IMR-90 (cell line): ENCODE measurements around the gene UNC5A. TPM values are rescaled to one million over a fixed set of nuclear protein-coding genes. Genes with fewer than 3 reads are reported as not detected.

ENCODE experiments used
- ATAC-seq: fragments of 200-7000 bp; cut with Tn5 transposase; 2 replicates; pipeline ENCODE4 v1.9.1; 2020; ENCODE audit warnings: low read depth, mild to moderate bottlenecking, moderate library complexity
- BruUV-seq: library from RNA; stranded (reverse); fragments of 400-500 nt; replicated peaks from 2 replicates; lab custom pipeline; 2021; lab: Mats Ljungman, UMichigan
- CTCF ChIA-PET: fragments of 300-600 bp; formaldehyde crosslinking; extraction: SDS; loops from one replicate; lab custom pipeline; 2021; ENCODE audit warnings: antibody characterized with exemption; lab: Yijun Ruan, JAX
- POLR2A ChIA-PET: fragments of 300-600 bp; sonication (Branson Sonifier 250); formaldehyde crosslinking; loops from one replicate; lab custom pipeline; 2022; ENCODE audit warnings: antibody characterized with exemption; ENCODE audit not compliant: unreplicated experiment; lab: Charles Lee
- DNase-seq: peaks from one replicate; pipeline ENCODE4 v3.0.0; 2013
- H2AFZ ChIP-seq: replicated peaks from 2 replicates; pipeline ENCODE3; 2013; ENCODE audit warnings: low read length, mild to moderate bottlenecking; ENCODE audit not compliant: poor library complexity
- H2AK5ac ChIP-seq: 2 replicates; pipeline ENCODE4 v1.6.1; 2013; ENCODE audit warnings: low read depth, low read length, inconsistent platforms
- H2AK9ac ChIP-seq: replicated peaks from 2 replicates; pipeline ENCODE3; 2013; ENCODE audit warnings: mild to moderate bottlenecking, low read depth, low read length, moderate library complexity; ENCODE audit not compliant: poor library complexity
- H2BK120ac ChIP-seq: 2 replicates; pipeline ENCODE4 v1.6.1; 2013; ENCODE audit warnings: low read depth, low read length, inconsistent platforms
- H2BK15ac ChIP-seq: 3 replicates; pipeline ENCODE4 v1.6.1; 2013; ENCODE audit warnings: low read depth, low read length, inconsistent platforms
- H2BK20ac ChIP-seq: 2 replicates; pipeline ENCODE4 v1.6.1; 2013; ENCODE audit warnings: low read depth, mild to moderate bottlenecking, inconsistent platforms, low read length, moderate library complexity
- H2BK5ac ChIP-seq: 2 replicates; pipeline ENCODE4 v1.6.1; 2013; ENCODE audit warnings: mild to moderate bottlenecking, low read depth, low read length, inconsistent platforms; ENCODE audit not compliant: poor library complexity, severe bottlenecking
- H3K14ac ChIP-seq: replicated peaks from 2 replicates; pipeline ENCODE4 v1.6.1; 2013; ENCODE audit warnings: low read depth, low read length, inconsistent platforms
- H3K18ac ChIP-seq: 2 replicates; pipeline ENCODE4 v1.6.1; 2013; ENCODE audit warnings: low read depth, low read length, control low read depth
- H3K23ac ChIP-seq: 2 replicates; pipeline ENCODE4 v1.6.1; 2013; ENCODE audit warnings: low read depth, low read length, inconsistent platforms
- H3K27ac ChIP-seq: 2 replicates; pipeline ENCODE4 v1.5.1; 2013; ENCODE audit warnings: mild to moderate bottlenecking, control low read depth, low read length; ENCODE audit not compliant: insufficient read depth
- H3K27me3 ChIP-seq: 2 replicates; pipeline ENCODE4 v1.6.1; 2013; ENCODE audit warnings: low read length; ENCODE audit not compliant: control insufficient read depth, insufficient read depth
- H3K36me3 ChIP-seq: 2 replicates; pipeline ENCODE4 v1.6.1; 2013; ENCODE audit warnings: low read length, mixed read lengths; ENCODE audit not compliant: control insufficient read depth, insufficient read depth
- H3K4ac ChIP-seq: 2 replicates; pipeline ENCODE4 v1.6.1; 2013; ENCODE audit warnings: low read depth, low read length, inconsistent platforms
- H3K4me1 ChIP-seq: 2 replicates; pipeline ENCODE4 v1.6.1; 2013; ENCODE audit warnings: low read length, mixed read lengths; ENCODE audit not compliant: control insufficient read depth, insufficient read depth
- H3K4me2 ChIP-seq: 2 replicates; pipeline ENCODE4 v1.6.1; 2013; ENCODE audit warnings: low read depth, mild to moderate bottlenecking, control low read depth, low read length, moderate library complexity
- H3K4me3 ChIP-seq: 2 replicates; pipeline ENCODE4 v1.5.1; 2013; ENCODE audit warnings: low read depth, mild to moderate bottlenecking, control low read depth, low read length, moderate library complexity; ENCODE audit not compliant: insufficient read depth
- H3K56ac ChIP-seq: 2 replicates; pipeline ENCODE4 v1.6.1; 2013; ENCODE audit warnings: low read length, inconsistent platforms; ENCODE audit not compliant: insufficient read depth; ENCODE audit errors: extremely low read depth
- H3K79me1 ChIP-seq, 2 experiments: 2 replicates each; pipeline ENCODE4 v1.6.1; 2013; ENCODE audit warnings: low read length in 2 of 2, inconsistent platforms in 1 of 2, low read depth in 1 of 2
- H3K9ac ChIP-seq: 2 replicates; pipeline ENCODE4 v1.6.1; 2013; ENCODE audit warnings: low read depth, low read length, control low read depth
- H3K9me1 ChIP-seq: 2 replicates; pipeline ENCODE4 v1.6.1; 2013; ENCODE audit warnings: low read length, inconsistent platforms; ENCODE audit not compliant: insufficient read depth
- H3K9me3 ChIP-seq: 2 replicates; pipeline ENCODE4 v1.6.1; 2013; ENCODE audit warnings: low read length; ENCODE audit not compliant: control insufficient read depth, insufficient read depth
- H4K20me1 ChIP-seq: 2 replicates; pipeline ENCODE4 v1.6.1; 2013; ENCODE audit warnings: low read length, inconsistent platforms; ENCODE audit not compliant: insufficient read depth
- H4K5ac ChIP-seq: 2 replicates; pipeline ENCODE4 v1.6.1; 2013; ENCODE audit warnings: mild to moderate bottlenecking, low read depth, low read length, control low read depth
- H4K8ac ChIP-seq, 2 experiments: 2 replicates each; pipeline ENCODE4 v1.6.1; 2013; ENCODE audit warnings: low read depth in 2 of 2, low read length in 2 of 2, control low read depth in 1 of 2, inconsistent platforms in 1 of 2
- H4K91ac ChIP-seq: 2 replicates; pipeline ENCODE4 v1.6.1; 2013; ENCODE audit warnings: low read depth, low read length, inconsistent platforms; ENCODE audit not compliant: insufficient read depth
- CEBPB ChIP-seq: IDR thresholded peaks from 2 replicates; pipeline ENCODE4 v1.6.1; 2012; ENCODE audit warnings: low read depth, low read length, improper control_type of control experiment
- CHD1 ChIP-seq: IDR thresholded peaks from 2 replicates; pipeline ENCODE4 v1.6.1; 2012; ENCODE audit warnings: low read depth, low read length, improper control_type of control experiment
- FOS ChIP-seq: fragments of 150-350 bp; IDR thresholded peaks from 2 replicates; pipeline ENCODE4 v1.6.1; 2016; ENCODE audit warnings: low read depth, low read length
- MAZ ChIP-seq: IDR thresholded peaks from 2 replicates; pipeline ENCODE4 v1.6.1; 2012; ENCODE audit warnings: low read depth, mild to moderate bottlenecking, low read length, improper control_type of control experiment, moderate library complexity, borderline replicate concordance
- MXI1 ChIP-seq: IDR thresholded peaks from 2 replicates; pipeline ENCODE4 v1.6.1; 2012; ENCODE audit warnings: low read depth, mild to moderate bottlenecking, low read length, moderate library complexity, borderline replicate concordance
- NFE2L2 ChIP-seq: fragments of 150-350 bp; IDR thresholded peaks from 2 replicates; pipeline ENCODE4 v1.6.1; 2016; ENCODE audit warnings: low read depth, mild to moderate bottlenecking, low read length
- POLR2A ChIP-seq: IDR thresholded peaks from 2 replicates; pipeline ENCODE4 v1.6.1; 2012; ENCODE audit warnings: mild to moderate bottlenecking, low read depth, low read length
- RAD21 ChIP-seq: IDR thresholded peaks from 2 replicates; pipeline ENCODE4 v1.6.1; 2012; ENCODE audit warnings: low read length, improper control_type of control experiment
- RCOR1 ChIP-seq: IDR thresholded peaks from 2 replicates; pipeline ENCODE4 v1.6.1; 2012; ENCODE audit warnings: mild to moderate bottlenecking, low read length, improper control_type of control experiment; ENCODE audit not compliant: insufficient replicate concordance
- RFX5 ChIP-seq: IDR thresholded peaks from 2 replicates; pipeline ENCODE4 v1.8.0; 2012; ENCODE audit warnings: low read depth, mild to moderate bottlenecking, low read length, moderate library complexity
- SMC3 ChIP-seq: fragments of 150-350 bp; IDR thresholded peaks from 2 replicates; pipeline ENCODE4 v1.6.1; 2016; ENCODE audit warnings: low read depth, mild to moderate bottlenecking, antibody characterized with exemption, low read length, moderate library complexity
- WGBS, 2 experiments: methylation state at CpG; one replicate each; pipeline versions ENCODE4 v1.1.5 to v1.1.7; 2013; ENCODE audit warnings: missing lambda C conversion rate in 2 of 2; ENCODE audit not compliant: insufficient read length in 1 of 2; ENCODE audit errors: extremely low coverage in 2 of 2; 5-methylcytosine and 5-hydroxymethylcytosine counted together
- dilution Hi-C: fragments of 300-500 bp; cut with HindIII; formaldehyde crosslinking; loops from one replicate; pipeline ENCODE4 v1.14.3; 2018; ENCODE audit warnings: low sequenced_read_pairs; ENCODE audit not compliant: unreplicated experiment
- in situ Hi-C: fragments of 300-500 bp; cut with MboI; formaldehyde crosslinking; loops from 3 replicates; pipeline ENCODE4 v1.14.3; 2019; ENCODE audit warnings: low sequenced_read_pairs, inconsistent platforms, mixed read lengths
- intact Hi-C: fragments of 100-400 bp; cut with micrococcal nuclease; formaldehyde crosslinking; loops from 2 replicates; pipeline ENCODE4 v1.10.0; 2022
- polyA plus RNA-seq, 3 experiments: library from polyadenylated mRNA; depleted of rRNA; stranded (reverse); fragments of >200 nt; gene quantifications; 2 replicates each; pipeline ENCODE4 v1.2.3, GENCODE V29; 2012; ENCODE audit warnings: low replicate concordance in 1 of 3
- total RNA-seq: library from RNA; depleted of rRNA; stranded (reverse); fragments of >200 nt; gene quantifications from 2 replicates; pipeline ENCODE4 v1.2.3, GENCODE V29; 2012
- TF ChIP-seq, protein P1 (sequence below): fragments of 150-350 bp; IDR thresholded peaks from 2 replicates; pipeline ENCODE4 v1.6.1; 2017; ENCODE audit warnings: mild to moderate bottlenecking, antibody characterized with exemption, low read length, low read depth
- TF ChIP-seq, protein P2 (sequence below): fragments of 150-350 bp; IDR thresholded peaks from 2 replicates; pipeline ENCODE4 v1.6.1; 2016; ENCODE audit warnings: low read depth, mild to moderate bottlenecking, low read length, moderate library complexity, borderline replicate concordance

Gene UNC5A
- total and polyA plus RNA-seq, 2 of the 4 experiments (the other 2 are of a cell fraction), result not detected

DNA sequence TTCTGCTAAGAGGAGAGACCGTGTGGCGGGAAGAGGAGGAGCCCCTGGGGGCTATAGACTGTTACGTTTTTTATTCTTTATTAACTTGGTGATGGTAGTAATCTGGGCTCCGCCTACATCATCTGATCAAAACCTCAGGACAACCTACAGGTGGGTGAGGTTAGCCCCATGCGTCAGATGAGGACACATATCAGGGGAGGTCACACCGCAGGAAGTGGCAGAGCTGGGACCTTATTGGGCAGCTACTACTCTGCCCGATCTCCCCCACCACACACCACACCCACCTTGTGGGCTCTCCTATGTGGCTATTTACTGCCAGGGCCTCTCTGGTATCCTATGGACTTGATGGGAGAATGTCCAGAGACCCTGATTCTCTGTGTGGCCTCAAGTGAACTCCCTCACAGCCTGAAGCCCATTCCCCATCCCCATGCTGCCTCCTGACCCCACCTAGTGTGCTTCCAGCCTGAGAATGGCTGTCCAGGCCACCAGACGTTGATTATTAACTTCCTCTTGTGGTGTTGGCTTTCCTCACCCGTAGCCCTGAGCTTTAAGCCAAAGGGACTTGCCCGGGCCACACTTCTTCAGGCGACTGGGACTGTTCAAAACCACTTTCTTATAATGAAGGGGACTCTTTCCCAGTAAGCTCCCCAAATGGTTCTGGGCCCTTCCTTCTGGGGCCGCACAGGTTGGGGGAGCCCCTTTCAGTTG, 8.2 kb downstream of the UNC5A start:
- in situ Hi-C loops, result no loop called here
- WGBS, 2 experiments, result 58% methylated on average over 2 of the region's 12 CpGs; no CpG with 5 or more reads in 1 of the 2 experiments

More for the DNA sequence above, 8.2 kb downstream of the UNC5A start:
- Histone ChIP-seq H3K14ac (no peak overlapping the region), H3K4me1 (no peaks in the 10 kb centered on the region), H3K9me3 (no peaks in the 10 kb centered on the region; the same call in 1 of the 2 replicates), H4K8ac (no peak overlapping the region), H3K9ac (no peak overlapping the region), H3K18ac (no peak overlapping the region), H2AFZ (no peak overlapping the region), H3K4me2 (no peak overlapping the region), H3K27ac (no peak overlapping the region), H3K23ac (no peak overlapping the region), H3K27me3 (peaks cover 70% of the 10 kb centered on the region), H3K4me3 (no peak overlapping the region), H4K5ac (no peak overlapping the region), H2AK9ac (no peak overlapping the region), H2BK20ac (no peak overlapping the region), H3K9me1 (no peaks in the 10 kb centered on the region), H3K79me1 (no peaks in the 10 kb centered on the region), H4K91ac (no peak overlapping the region), H4K20me1 (no peaks in the 10 kb centered on the region), H2AK5ac (no peak overlapping the region), H3K36me3 (no peaks in the 10 kb centered on the region), H2BK15ac (no peak overlapping the region), H2BK5ac (no peak overlapping the region), H3K4ac (no peak overlapping the region), H3K56ac (no peak overlapping the region), H2BK120ac (no peak overlapping the region)
- no peak for DNase-seq
- ATAC-seq, result no peak
- intact Hi-C loops (loop anchor here (10.0 kb wide), 1 partner anchor 154 kb away; no protein-coding TSS in a partner anchor), dilution Hi-C loops (no loop called here)
- POLR2A ChIA-PET, result no interaction called here
- TF ChIP-seq MAZ (no peak), RCOR1 (no peak), NFE2L2 (no peak), CHD1 (no peak), RAD21 (no peak), POLR2A (no peak), CEBPB (no peak), MXI1 (no peak), FOS (no peak), SMC3 (no peak), RFX5 (no peak)
- TF ChIP-seq, protein P1, sequence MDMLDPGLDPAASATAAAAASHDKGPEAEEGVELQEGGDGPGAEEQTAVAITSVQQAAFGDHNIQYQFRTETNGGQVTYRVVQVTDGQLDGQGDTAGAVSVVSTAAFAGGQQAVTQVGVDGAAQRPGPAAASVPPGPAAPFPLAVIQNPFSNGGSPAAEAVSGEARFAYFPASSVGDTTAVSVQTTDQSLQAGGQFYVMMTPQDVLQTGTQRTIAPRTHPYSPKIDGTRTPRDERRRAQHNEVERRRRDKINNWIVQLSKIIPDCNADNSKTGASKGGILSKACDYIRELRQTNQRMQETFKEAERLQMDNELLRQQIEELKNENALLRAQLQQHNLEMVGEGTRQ, result no peak
- TF ChIP-seq, protein P2, sequence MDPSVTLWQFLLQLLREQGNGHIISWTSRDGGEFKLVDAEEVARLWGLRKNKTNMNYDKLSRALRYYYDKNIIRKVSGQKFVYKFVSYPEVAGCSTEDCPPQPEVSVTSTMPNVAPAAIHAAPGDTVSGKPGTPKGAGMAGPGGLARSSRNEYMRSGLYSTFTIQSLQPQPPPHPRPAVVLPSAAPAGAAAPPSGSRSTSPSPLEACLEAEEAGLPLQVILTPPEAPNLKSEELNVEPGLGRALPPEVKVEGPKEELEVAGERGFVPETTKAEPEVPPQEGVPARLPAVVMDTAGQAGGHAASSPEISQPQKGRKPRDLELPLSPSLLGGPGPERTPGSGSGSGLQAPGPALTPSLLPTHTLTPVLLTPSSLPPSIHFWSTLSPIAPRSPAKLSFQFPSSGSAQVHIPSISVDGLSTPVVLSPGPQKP, result no peak
- CTCF ChIA-PET, result no interaction called here
- no TSS peak for BruUV-seq
